ENCODE measurements around the gene SAMD4B.
A peak's percentile ranks its signal among the peaks of the same experiment; 100 is the strongest.

SAMD4B gene

GRCh38 chr19:39410017-39410830 lies 68.0 kb downstream of the SAMD4B start:
- DNase-seq = peak; percentile 66 to 71

DNA sequence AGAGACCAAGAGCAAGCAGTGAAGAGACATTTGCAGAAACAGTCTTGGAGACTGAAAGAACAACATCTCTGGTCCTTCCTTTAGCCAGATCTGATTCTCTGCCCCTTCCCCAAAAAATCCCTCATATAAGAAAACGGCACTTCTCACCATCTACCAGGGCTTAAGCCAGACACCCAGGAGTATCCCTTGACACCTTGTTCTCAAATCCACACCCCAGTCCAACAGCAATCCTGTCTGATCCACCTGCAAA lies 68.5 kb downstream of the SAMD4B start:
- no peak for DNase-seq

DNA sequence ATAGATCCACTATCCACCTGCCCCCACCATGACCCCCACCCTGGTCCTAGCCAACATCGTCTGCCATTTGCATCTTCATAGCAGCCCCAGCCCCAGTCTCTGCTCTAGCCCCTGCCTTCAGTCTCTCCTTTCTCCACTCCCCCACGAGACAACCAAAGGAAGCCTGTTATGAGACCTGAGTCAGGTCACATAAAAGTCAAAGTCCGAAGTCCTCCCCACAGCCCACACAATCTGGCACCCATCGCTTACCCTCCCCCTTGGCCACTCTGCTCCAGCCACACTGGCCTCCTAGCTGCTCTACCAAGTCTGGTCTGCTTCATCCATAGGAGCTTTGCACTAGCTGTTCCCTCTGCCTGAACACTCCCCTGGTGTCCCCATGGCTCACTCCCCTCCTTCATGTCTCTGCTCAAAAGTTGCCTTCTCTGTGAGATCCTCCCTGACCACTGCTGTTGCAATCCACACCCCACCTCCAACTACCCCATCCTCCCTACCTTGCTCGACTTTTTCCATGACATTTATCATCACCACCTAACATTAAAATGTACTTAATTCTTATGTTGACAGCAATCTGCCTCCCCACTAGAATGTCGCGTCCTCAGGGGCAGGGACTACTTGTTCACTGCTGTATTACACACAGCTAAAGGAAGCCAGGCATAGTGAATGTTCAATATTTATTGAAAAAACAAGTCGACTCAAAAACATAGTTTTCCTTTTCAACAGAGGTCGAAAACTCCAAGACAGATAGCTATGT lies 69.0 kb downstream of the SAMD4B start:
- no peak for DNase-seq

DNA sequence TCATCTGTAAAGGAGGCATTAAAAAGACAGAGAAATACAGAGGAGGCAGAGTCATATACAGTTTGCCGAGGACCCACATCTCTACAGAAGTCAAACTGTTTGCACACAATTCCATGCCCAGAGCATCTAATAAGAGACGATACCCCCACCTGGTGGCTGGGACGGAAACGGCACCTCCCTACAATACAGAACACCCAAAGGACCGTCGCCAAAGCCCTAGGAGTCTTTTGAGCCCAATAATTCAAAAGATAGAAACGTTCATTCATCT lies 69.5 kb downstream of the SAMD4B start:
- peak; percentile 92 to 93 for DNase-seq

DNA sequence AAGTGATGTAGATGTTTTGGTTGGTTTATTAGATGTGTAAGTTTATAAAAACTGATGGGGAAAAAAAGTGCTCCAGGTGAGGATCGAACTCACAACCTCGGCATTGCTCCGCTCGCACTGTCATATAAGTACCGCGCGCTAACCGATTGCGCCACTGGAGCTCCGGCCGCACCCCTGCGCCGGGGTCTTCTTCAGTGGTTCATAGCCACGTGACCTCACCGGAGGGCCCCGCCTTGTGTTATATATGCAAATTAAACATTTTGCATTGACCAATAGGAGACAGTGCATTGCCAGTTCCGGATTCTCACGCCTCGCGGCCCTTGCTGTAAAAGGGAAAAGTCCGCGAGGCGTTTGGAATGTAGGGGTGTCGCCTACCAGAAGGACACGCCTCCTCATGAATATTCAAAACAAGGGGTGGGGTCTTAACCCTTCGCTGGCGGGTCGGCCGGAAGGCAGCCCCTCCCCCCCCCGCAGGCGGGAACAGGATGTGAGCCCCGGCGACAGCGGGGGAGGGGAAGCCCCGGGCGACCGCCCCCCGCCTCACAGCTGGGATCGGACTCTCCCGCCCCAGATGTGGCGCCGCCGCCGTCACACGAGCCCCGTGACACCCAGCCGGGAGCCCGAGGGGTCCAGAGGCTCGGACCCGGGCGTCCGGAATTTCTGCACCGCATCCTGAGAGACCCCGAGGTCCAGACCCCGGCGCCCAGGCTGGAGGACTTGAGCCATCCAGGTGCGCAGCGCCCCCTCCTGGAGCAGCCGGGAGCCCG lies 70.1 kb downstream of the SAMD4B start, which contains the start of gene PLEKHG2:
Gene PLEKHG2, plus strand, starts transcription at position 570 of the 767 bp plus-strand sequence. CDS start 1,418 bp downstream, outside the sequence.
- DNase-seq = peak; percentile 97 to 99

- no peak for DNase-seq
These were observed 70.6 kb downstream of the SAMD4B start for GRCh38 chr19:39412867-39413271.

DNA sequence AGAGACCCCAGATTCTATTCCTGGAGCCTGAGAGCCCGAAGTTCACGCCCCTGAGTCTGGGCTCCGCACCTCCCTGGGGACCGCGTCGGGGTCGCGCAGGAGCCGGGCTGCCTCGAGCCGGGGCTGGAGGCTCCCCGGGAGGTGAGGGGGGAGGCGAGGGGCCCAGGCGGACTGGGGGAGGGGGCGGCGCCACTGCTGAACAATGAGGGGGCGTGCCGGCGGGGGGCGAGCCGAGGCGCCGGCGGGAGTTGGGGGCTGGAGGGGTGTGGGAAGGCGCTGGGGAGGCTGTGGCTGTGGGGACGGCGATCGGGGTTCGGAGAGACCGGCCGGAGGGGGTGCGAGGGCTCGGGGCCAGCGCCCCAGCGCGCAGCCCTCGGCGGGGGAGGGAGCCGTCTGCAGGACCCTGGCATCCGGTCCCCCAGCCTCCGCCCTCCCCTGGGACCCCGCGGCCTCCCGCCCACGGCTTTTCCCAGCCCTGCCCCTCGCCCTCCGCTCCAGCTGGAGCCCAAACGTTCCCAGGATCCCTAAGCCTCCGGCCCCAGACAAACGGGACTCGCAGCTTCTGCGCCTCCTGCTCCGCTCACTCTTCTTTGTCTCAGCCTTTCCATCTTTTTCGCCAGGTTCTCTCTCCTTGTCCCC lies 71.2 kb downstream of the SAMD4B start:
- no peak for DNase-seq

- DNase-seq = no peak
These were observed 71.8 kb downstream of the SAMD4B start for GRCh38 chr19:39413911-39414608.

GRCh38 chr19:39415111-39416046 lies 73.2 kb downstream of the SAMD4B start:
- DNase-seq = no peak

DNA sequence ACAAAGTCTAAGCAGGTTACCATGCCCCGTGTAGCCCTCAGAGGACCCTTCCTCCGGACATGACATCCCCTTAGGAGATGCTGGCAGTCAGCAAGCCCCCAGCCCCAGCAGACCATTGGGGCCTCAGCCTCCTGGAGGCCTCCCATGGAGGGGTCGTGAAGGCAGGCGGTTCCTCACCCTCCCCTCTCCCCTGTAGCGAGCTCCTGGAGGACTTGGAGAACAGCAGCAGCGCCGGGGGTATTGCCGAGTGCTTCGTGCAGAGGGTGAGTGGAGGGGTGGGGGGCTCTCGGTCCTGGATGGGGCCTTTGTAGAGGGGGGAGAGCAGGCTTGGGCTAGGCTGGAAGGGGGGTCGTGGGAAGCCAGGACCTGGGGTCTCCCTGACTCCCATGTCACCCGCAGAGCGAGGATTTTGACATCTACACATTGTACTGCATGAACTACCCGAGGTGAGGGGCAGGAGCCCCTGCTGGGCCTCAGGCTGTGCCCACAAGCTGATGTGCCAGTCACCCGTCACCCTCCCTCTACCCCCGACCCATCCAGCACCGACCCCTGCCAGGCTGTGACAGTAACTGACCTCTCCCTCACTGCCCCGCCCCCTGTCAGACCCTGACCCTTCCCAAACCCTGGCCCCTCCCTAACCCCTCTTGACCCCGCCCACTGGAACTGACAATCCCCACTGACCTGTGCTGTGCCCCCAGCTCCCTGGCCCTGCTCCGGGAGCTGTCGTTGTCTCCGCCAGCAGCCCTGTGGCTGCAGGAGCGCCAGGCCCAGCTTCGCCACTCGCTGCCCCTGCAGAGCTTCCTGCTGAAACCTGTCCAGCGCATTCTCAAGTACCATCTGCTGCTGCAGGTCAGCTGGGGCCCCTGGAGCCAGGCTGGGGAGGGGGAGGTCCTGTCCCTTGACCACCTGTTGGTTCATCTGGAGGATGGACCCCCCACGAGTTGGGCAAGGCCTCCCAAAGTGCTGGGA lies 74.2 kb downstream of the SAMD4B start:
- no peak for DNase-seq

GRCh38 chr19:39417463-39418181 lies 75.4 kb downstream of the SAMD4B start:
- no peak for DNase-seq

DNA sequence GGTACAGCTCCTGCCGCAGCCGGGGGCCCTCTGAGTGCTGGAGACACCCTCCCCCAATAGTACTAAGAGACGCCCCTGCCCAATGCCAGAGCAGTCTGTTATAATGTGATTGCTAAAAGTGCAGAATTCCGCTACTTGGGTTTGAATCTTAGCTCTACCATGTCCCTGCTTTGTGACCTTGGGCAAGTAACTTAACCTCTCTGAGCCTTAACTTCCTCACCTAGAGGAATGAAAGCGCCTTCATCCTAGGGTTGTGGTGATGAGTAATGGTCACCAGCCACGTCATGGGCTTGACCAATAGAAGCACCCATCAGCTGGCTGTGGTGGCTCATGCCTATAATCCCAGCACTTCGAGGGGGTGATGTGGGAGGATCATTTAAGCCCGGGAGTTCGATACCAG lies 76.8 kb downstream of the SAMD4B start:
- no peak for DNase-seq

DNA sequence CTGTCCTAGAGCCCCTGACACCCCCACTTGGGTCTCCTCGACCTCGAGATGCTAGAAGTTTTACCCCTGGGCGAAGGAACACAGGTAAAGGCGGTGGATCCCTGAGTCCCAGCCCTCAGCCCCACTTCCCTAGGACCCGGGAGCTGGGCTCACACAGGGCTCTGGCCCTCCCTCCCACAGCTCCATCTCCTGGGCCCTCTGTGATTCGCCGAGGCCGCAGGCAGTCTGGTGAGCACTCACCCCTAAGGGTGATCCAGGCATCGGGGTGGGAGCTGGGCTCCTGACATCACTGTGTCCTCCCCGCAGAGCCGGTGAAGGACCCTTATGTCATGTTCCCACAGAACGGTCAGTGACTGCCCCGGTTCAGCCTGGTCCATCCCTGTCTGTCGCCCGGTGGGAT lies 78.5 kb downstream of the SAMD4B start:
- no peak for DNase-seq

- no peak for DNase-seq
These were observed 79.8 kb downstream of the SAMD4B start for GRCh38 chr19:39422020-39422419.

- DNase-seq = no peak
These were observed 81.3 kb downstream of the SAMD4B start for GRCh38 chr19:39423258-39424086.

DNA sequence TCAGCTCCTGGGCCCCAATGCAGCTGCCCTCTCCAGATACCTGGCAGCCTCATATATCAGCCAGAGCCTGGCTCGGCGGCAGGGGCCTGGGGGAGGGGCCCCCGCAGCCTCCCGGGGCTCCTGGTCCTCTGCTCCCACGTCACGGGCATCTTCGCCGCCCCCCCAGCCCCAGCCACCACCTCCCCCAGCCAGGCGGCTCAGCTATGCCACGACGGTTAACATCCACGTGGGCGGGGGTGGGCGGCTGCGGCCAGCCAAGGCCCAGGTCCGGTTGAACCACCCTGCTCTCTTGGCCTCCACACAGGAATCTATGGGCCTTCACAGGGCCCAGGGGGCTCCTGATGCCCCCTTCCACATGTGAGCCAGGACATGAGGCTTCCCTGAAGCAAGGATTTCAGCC lies 82.7 kb downstream of the SAMD4B start:
- DNase-seq = no peak

GRCh38 chr19:39425744-39426143 lies 83.5 kb downstream of the SAMD4B start:
- DNase-seq = no peak

GRCh38 chr19:39426170-39426569 lies 83.9 kb downstream of the SAMD4B start:
- DNase-seq = no peak

GRCh38 chr19:39427707-39428106 lies 85.5 kb downstream of the SAMD4B start:
- DNase-seq = no peak

All from stimulated activated CD4-positive, alpha-beta T cell treated with anti-CD3 and anti-CD28 coated beads, Interleukin-2, amount 100 ng/mL, for 24 hours (primary cell).